Calu3 (cell line): Measurements from ENCODE around the gene PTPDC1. TPM values are rescaled to one million over a fixed set of nuclear protein-coding genes. Genes with fewer than 3 reads are reported as not detected.

Experiments used
- BruUV-seq: library from RNA; stranded (reverse); fragments of 400-500 nt; replicated peaks from 2 replicates; lab custom pipeline; 2021; lab: Mats Ljungman, UMichigan
- CTCF ChIA-PET: fragments of 300-600 bp; sonication (Branson Sonifier 250); formaldehyde crosslinking; loops from one replicate; lab custom pipeline; 2022; ENCODE audit warnings: antibody characterized with exemption; lab: Charles Lee
- DNase-seq: peaks from one replicate; pipeline ENCODE4 v3.0.0; 2022
- H3K27ac Mint-ChIP-seq: one replicate; pipeline ENCODE4 v1.8.0; 2022; ENCODE audit warnings: mixed read lengths; ENCODE audit not compliant: unreplicated experiment
- H3K27me3 Mint-ChIP-seq: one replicate; pipeline ENCODE4 v1.8.0; 2022; ENCODE audit warnings: mixed read lengths; ENCODE audit not compliant: unreplicated experiment
- H3K36me3 Mint-ChIP-seq: one replicate; pipeline ENCODE4 v1.8.0; 2022; ENCODE audit warnings: mild to moderate bottlenecking, moderate library complexity, mixed read lengths; ENCODE audit not compliant: insufficient read depth, unreplicated experiment
- H3K4me1 Mint-ChIP-seq: one replicate; pipeline ENCODE4 v1.8.0; 2022; ENCODE audit warnings: mild to moderate bottlenecking, low read depth, mixed read lengths; ENCODE audit not compliant: unreplicated experiment
- H3K4me3 Mint-ChIP-seq: one replicate; pipeline ENCODE4 v1.8.0; 2022; ENCODE audit warnings: mild to moderate bottlenecking, low read depth, moderate library complexity, mixed read lengths; ENCODE audit not compliant: unreplicated experiment
- H3K9me3 Mint-ChIP-seq: one replicate; pipeline ENCODE4 v1.8.0; 2022; ENCODE audit warnings: low read depth, mixed read lengths; ENCODE audit not compliant: unreplicated experiment
- CTCF ChIP-seq: fragments of 200-600 bp; IDR thresholded peaks from one replicate; pipeline ENCODE4 v1.8.0; 2022; ENCODE audit warnings: antibody characterized with exemption; ENCODE audit not compliant: unreplicated experiment
- intact Hi-C: fragments of 100-400 bp; cut with micrococcal nuclease; formaldehyde crosslinking; loops from one replicate; pipeline ENCODE4 v1.10.0; 2022; ENCODE audit not compliant: unreplicated experiment
- total RNA-seq: library from RNA; stranded (reverse); gene quantifications from 2 replicates; pipeline ENCODE4 v1.2.3, GENCODE V29; 2022

PTPDC1 gene
- total RNA-seq, 1 experiment from 2014 or later, result 8.2 TPM

- Mint-ChIP-seq H3K9me3 (no peaks in the 10 kb centered on the region), H3K4me1 (peaks cover 15% of the 10 kb centered on the region), H3K27ac (no peak overlapping the region), H3K4me3 (no peak overlapping the region), H3K36me3 (no peaks in the 10 kb centered on the region), H3K27me3 (no peaks in the 10 kb centered on the region)
- intact Hi-C loops, result no loop called here
- no peak for TF ChIP-seq CTCF
- BruUV-seq, result no TSS peak
- CTCF ChIA-PET, result no interaction called here
- no peak for DNase-seq
These were observed 60.1 kb downstream of the PTPDC1 start for GRCh38 chr9:94144394-94144793.

DNA sequence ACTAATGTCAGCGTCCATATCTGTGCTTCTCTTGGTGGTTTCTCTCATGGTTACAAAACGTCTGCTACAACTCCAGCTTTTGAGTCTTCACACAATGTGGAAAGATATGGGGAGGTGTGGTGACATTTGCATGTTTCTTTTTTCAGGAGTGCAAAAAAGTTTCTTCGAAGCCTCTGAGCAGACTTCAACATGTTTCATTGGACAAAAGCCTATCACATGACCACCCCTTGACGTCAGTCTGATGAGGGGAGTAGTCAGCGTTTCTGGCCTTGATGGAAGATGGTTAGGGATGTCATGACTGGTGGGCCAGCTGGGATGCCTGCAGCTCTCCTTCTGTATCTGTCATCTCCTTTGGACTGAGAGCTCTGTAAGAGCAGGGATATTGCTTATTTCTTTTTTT, 61.4 kb downstream of the PTPDC1 start:
- DNase-seq, result no peak
- no peak for TF ChIP-seq CTCF
- no TSS peak for BruUV-seq
- Mint-ChIP-seq H3K4me1 (peaks cover 3% of the 10 kb centered on the region), H3K4me3 (no peak overlapping the region), H3K9me3 (no peaks in the 10 kb centered on the region), H3K27ac (no peak overlapping the region), H3K27me3 (no peaks in the 10 kb centered on the region), H3K36me3 (no peaks in the 10 kb centered on the region)
- CTCF ChIA-PET, result no interaction called here
- intact Hi-C loops, result no loop called here

DNA sequence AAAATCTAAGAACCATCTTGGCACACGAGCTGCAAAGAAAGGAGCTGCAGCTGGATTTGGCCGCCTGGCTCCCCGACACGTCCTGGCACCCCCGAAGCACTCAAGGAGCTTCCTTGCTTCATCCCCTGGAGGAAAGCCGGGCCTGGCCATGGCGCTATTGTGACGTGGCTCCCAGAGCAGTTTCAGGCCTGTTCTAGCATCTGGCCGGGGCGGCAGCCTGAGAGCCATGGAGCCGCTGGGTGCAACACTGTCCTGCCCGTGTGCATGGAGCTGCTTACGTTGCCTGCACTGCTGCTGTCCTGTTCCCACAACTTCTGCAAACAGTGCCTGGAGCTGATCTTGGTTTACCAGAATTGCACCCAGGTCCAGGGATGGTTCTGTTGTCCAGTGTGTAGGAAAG, 63.5 kb downstream of the PTPDC1 start:
- Mint-ChIP-seq H3K9me3 (no peaks in the 10 kb centered on the region), H3K36me3 (no peaks in the 10 kb centered on the region)
- TF ChIP-seq CTCF, result no peak

GRCh38 chr9:94148419-94148818, 64.2 kb downstream of the PTPDC1 start:
- intact Hi-C loops, result no loop called here
- H3K27me3 Mint-ChIP-seq, result no peaks in the 10 kb centered on the region
- CTCF ChIA-PET, result no interaction called here
- TF ChIP-seq CTCF, result no peak
- no peaks in the 10 kb centered on the region for H3K36me3 Mint-ChIP-seq
- no peaks in the 10 kb centered on the region for H3K4me1 Mint-ChIP-seq
- H3K9me3 Mint-ChIP-seq, result no peaks in the 10 kb centered on the region
- H3K4me3 Mint-ChIP-seq, result no peak overlapping the region
- H3K27ac Mint-ChIP-seq, result no peak overlapping the region
- no TSS peak for BruUV-seq
- no peak for DNase-seq

More for the DNA sequence above, 63.5 kb downstream of the PTPDC1 start:
- H3K27me3 Mint-ChIP-seq, result no peaks in the 10 kb centered on the region
- DNase-seq, result no peak
- no TSS peak for BruUV-seq
- CTCF ChIA-PET, result no interaction called here
- H3K27ac Mint-ChIP-seq, result no peak overlapping the region
- H3K4me3 Mint-ChIP-seq, result no peak overlapping the region
- H3K4me1 Mint-ChIP-seq, result no peaks in the 10 kb centered on the region
- intact Hi-C loops, result no loop called here
